OCI-LY1 (cell line): ENCODE results near the gene FARP1.

Source experiments
- EZH2 ChIP-seq: fragments of 200-600 bp; sonication (generic), shearing (Covaris generic); IDR thresholded peaks from 2 replicates; pipeline ENCODE4 v1.8.0; 2017; ENCODE audit warnings: borderline replicate concordance, mixed run types, mild to moderate bottlenecking, antibody characterized with exemption, low read length, moderate library complexity, mixed read lengths
- TF ChIP-seq, protein P1 (sequence below): fragments of 200-600 bp; sonication (generic), shearing (Covaris generic); IDR thresholded peaks from 2 replicates; pipeline ENCODE4 v1.5.1; 2017; ENCODE audit warnings: mild to moderate bottlenecking, antibody characterized with exemption, low read length, moderate library complexity, mixed read lengths

DNA sequence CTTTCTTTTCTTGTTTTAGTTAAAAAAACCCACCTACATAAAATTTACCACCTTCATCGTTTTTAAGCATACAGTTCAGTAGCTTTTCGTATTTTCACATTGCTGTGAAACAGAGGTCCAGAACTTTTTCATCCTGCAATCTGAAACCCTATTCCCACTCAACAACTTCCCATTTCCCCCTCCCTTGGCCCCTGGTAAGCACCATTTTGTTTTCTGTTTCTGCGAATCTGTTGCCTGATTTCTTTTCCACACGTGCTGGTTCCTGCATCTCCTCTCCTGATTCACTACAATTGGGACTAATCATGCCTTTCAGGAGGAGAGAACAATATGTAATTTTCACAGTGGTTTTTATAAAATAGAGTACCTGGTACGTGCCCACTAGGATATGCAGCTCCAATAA lies 183.4 kb downstream of the FARP1 start:
- TF ChIP-seq, protein P1, sequence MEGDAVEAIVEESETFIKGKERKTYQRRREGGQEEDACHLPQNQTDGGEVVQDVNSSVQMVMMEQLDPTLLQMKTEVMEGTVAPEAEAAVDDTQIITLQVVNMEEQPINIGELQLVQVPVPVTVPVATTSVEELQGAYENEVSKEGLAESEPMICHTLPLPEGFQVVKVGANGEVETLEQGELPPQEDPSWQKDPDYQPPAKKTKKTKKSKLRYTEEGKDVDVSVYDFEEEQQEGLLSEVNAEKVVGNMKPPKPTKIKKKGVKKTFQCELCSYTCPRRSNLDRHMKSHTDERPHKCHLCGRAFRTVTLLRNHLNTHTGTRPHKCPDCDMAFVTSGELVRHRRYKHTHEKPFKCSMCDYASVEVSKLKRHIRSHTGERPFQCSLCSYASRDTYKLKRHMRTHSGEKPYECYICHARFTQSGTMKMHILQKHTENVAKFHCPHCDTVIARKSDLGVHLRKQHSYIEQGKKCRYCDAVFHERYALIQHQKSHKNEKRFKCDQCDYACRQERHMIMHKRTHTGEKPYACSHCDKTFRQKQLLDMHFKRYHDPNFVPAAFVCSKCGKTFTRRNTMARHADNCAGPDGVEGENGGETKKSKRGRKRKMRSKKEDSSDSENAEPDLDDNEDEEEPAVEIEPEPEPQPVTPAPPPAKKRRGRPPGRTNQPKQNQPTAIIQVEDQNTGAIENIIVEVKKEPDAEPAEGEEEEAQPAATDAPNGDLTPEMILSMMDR = no peak
- no peak for TF ChIP-seq EZH2
